Measurements from ENCODE around the gene SUPT5H. TPM values are rescaled to one million over a fixed set of nuclear protein-coding genes. Genes with fewer than 3 reads are reported as not detected.
A peak's percentile ranks its signal among the peaks of the same experiment; 100 is the strongest.

The SUPT5H gene
- total and polyA plus RNA-seq, 2 of the 13 experiments (the other 11 are each of a cell fraction or from before 2014, with no cell fraction given): 48.2 to 51.7 TPM

DNA sequence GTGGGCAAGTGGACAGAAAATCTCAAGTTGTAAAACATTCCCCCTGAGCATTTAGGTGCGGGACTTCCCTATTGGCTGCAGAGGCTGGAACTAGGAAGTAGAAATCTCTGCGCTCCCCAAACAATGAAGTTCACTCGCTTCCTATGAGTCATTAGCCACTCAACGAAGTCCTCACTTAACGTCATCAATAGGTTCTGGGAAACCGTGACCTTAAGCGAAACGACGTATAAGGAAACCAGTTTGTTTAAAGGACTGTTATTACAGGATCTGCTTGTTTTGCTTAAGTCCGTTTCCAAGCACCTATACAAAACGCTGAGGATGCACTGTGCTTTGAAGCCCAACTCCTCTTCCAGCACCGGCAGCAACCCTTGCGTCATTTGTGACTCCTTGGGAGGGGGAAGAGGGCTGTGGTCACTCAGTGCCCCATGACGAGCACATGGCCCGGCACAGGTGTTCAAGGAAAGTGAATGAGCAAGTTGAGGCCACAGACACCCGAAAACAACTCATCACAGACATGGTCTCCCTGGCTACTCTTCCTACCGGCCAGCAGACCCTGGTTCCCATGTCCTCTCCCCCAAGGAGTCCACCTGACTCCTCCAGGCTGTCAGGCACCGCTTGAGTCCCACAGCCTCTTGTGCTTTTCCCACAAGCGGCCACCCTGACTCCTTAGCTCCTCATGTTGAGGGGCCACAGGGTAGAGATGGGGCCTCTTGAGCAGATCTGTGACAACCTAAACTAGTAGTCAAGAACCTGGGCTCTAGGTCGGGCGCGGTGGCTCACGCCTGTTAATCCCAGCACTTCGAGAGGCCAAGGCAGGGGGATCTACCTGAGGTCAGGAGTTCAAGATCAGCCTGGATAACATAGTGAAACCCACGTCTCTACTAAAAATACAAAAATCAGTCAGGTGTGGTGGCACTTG lies 14.4 kb upstream of the SUPT5H start (continued):
- TF ChIP-seq ZNF687 (CRISPR knock-in tag; IDR thresholded peaks at IDR 0.05): peak; percentile 24; the same call in 1 of the 2 replicates
- peak; percentile 41; the same call in 1 of the 2 replicates for TF ChIP-seq CEBPB (IDR thresholded peaks at IDR 0.05; ENCODE audit: borderline replicate concordance, low read depth, low read length)
- peak; percentile 67 for TF ChIP-seq ELF1 (CRISPR knock-in tag; IDR thresholded peaks at IDR 0.05)
- TF ChIP-seq AGO1 (IDR thresholded peaks at IDR 0.05; ENCODE audit: low read depth, low read length, poor library complexity, severe bottlenecking): peak; percentile 30
- TF ChIP-seq ATF7 (IDR thresholded peaks at IDR 0.05): 0 out of 2 replicates have a peak, but pooled peaks have one; percentile 2
- no peak for TF ChIP-seq ATF7 (CRISPR knock-in tag; IDR thresholded peaks at IDR 0.05)
- TF ChIP-seq POLR2G (IDR thresholded peaks at IDR 0.05; ENCODE audit: low read depth, low read length): peak; percentile 59
- TF ChIP-seq MXI1 (IDR thresholded peaks at IDR 0.05; ENCODE audit: borderline replicate concordance, low read depth, low read length): peak; percentile 22; the same call in 1 of the 3 replicates
- no peak for TF ChIP-seq LCORL (IDR thresholded peaks at IDR 0.05)
- 0 out of 2 replicates have a peak, but pooled peaks have one; percentile 23 for TF ChIP-seq LCORL (CRISPR knock-in tag; IDR thresholded peaks at IDR 0.05)
- TF ChIP-seq ZNF572 (CRISPR knock-in tag; IDR thresholded peaks at IDR 0.05): no peak
- no peak for TF ChIP-seq ZNF17 (CRISPR knock-in tag; IDR thresholded peaks at IDR 0.05)
- 0 out of 2 replicates have a peak, but pooled peaks have one; percentile 25 for TF ChIP-seq ZNF83 (CRISPR knock-in tag; IDR thresholded peaks at IDR 0.05; ENCODE audit: borderline replicate concordance)
- peak; percentile 73; the same call in 1 of the 2 replicates for TF ChIP-seq KDM2A (CRISPR knock-in tag; IDR thresholded peaks at IDR 0.05; ENCODE audit: borderline replicate concordance, low read depth)
- 0 out of 2 replicates have a peak, but pooled peaks have one; percentile 47 for TF ChIP-seq ZNF350 (CRISPR knock-in tag; IDR thresholded peaks at IDR 0.05; ENCODE audit: borderline replicate concordance, low read depth)
- TF ChIP-seq UBTF (CRISPR knock-in tag; IDR thresholded peaks at IDR 0.05): no peak
- no peak for TF ChIP-seq ZNF576 (CRISPR knock-in tag; IDR thresholded peaks at IDR 0.05)
- TF ChIP-seq POLR2AphosphoS5 (IDR thresholded peaks at IDR 0.05; ENCODE audit: low read depth, low read length): peak; percentile 37; the same call in 1 of the 2 replicates
- TF ChIP-seq, protein P1, sequence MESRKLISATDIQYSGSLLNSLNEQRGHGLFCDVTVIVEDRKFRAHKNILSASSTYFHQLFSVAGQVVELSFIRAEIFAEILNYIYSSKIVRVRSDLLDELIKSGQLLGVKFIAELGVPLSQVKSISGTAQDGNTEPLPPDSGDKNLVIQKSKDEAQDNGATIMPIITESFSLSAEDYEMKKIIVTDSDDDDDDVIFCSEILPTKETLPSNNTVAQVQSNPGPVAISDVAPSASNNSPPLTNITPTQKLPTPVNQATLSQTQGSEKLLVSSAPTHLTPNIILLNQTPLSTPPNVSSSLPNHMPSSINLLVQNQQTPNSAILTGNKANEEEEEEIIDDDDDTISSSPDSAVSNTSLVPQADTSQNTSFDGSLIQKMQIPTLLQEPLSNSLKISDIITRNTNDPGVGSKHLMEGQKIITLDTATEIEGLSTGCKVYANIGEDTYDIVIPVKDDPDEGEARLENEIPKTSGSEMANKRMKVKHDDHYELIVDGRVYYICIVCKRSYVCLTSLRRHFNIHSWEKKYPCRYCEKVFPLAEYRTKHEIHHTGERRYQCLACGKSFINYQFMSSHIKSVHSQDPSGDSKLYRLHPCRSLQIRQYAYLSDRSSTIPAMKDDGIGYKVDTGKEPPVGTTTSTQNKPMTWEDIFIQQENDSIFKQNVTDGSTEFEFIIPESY (CRISPR knock-in tag; IDR thresholded peaks at IDR 0.05): peak; percentile 58
- TF ChIP-seq ZBTB21 (CRISPR knock-in tag; IDR thresholded peaks at IDR 0.05): peak; percentile 96
